NAMALWA (cell line): ENCODE data around the gene MYO9B.

Experiments used
- DNase-seq: peaks from one replicate; pipeline ENCODE4 v3.0.0-alpha.2; 2015; ENCODE audit warnings: low spot score

Gene MYO9B, protein sequence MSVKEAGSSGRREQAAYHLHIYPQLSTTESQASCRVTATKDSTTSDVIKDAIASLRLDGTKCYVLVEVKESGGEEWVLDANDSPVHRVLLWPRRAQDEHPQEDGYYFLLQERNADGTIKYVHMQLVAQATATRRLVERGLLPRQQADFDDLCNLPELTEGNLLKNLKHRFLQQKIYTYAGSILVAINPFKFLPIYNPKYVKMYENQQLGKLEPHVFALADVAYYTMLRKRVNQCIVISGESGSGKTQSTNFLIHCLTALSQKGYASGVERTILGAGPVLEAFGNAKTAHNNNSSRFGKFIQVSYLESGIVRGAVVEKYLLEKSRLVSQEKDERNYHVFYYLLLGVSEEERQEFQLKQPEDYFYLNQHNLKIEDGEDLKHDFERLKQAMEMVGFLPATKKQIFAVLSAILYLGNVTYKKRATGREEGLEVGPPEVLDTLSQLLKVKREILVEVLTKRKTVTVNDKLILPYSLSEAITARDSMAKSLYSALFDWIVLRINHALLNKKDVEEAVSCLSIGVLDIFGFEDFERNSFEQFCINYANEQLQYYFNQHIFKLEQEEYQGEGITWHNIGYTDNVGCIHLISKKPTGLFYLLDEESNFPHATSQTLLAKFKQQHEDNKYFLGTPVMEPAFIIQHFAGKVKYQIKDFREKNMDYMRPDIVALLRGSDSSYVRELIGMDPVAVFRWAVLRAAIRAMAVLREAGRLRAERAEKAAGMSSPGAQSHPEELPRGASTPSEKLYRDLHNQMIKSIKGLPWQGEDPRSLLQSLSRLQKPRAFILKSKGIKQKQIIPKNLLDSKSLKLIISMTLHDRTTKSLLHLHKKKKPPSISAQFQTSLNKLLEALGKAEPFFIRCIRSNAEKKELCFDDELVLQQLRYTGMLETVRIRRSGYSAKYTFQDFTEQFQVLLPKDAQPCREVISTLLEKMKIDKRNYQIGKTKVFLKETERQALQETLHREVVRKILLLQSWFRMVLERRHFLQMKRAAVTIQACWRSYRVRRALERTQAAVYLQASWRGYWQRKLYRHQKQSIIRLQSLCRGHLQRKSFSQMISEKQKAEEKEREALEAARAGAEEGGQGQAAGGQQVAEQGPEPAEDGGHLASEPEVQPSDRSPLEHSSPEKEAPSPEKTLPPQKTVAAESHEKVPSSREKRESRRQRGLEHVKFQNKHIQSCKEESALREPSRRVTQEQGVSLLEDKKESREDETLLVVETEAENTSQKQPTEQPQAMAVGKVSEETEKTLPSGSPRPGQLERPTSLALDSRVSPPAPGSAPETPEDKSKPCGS (N-terminal part only)

DNA sequence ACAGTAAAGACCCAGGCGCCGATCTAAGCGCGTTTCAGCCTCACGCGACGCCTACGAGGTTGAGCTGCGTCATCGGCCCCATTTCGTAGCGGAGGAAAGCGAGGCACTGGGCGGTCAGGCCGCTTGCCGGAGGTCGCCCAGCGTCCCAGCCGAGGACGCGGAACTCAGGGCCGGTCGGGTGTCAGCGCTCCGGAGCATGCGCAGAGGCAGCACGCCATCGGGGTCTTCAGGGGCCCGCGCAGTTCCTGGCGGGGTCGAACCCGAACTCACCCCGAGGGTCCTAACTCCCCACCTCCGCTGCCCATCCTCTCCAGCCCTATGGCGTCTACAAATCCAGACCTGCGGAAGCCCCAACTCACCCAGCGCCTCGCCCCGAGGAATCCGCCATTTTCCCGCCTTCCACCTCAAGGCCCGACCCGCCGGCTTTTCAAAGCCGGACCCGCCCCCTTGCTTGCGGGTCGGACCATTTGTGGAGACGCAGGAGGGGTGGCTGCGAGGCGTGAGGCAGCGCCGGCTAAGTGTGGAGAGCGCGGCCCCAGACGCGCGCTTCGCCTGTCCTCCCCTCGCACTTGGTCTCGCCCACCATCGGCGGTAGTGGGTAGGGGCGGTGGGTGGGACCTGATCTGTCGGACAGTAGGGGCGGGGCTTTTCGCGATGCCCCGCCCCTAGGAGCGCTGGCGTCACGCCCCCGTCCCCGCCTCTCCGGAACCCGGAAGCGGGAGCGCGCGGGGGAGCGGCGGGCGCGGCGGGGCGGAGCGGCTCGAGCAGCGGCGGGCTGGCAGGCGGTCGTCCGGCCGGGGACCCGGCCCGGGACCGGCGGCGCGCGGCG, at the start of gene MYO9B, which contains the start of gene HAUS8:
TSS of gene MYO9B (plus strand) at position 743 of the 829 bp plus-strand sequence. CDS start 25,941 bp downstream, outside the sequence.
TSS of gene HAUS8 (minus strand) at position 418 of the 829 bp plus-strand sequence. CDS start at position 388, 30 bp downstream.
- peak; percentile 99 for DNase-seq

DNA sequence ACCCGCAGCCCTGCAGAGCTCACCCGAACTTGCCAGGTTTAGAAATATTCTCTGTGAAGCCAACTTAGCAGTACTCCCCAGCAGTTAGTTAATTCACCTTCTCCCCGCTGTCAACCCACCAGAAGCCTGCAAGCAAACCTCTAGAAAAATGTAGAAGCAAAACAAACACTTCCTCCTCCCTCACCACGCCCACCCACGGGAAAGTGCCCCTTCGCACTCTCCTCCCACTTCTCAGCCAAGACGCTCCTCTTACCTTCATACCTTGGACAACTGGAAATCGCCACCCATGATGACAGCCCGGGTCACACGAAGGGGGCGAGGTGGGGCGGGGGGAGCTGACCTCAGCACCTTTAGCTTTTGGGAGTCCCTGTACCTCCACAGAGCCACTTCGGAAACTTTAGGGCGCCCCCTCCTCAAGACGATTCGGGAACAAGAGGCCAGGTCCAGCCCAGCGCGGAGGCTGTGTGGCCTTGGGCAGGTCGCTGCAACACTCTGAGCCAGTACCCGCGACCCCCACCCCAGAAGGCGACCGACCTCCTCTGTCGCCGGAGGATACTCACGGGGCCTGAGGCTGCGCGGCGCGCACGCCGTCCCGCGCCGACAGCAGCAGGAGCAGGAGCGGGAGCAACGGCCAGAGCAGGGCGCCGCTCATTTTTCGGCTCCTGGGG, 49.5 kb upstream of the MYO9B start:
- DNase-seq = no peak

DNA sequence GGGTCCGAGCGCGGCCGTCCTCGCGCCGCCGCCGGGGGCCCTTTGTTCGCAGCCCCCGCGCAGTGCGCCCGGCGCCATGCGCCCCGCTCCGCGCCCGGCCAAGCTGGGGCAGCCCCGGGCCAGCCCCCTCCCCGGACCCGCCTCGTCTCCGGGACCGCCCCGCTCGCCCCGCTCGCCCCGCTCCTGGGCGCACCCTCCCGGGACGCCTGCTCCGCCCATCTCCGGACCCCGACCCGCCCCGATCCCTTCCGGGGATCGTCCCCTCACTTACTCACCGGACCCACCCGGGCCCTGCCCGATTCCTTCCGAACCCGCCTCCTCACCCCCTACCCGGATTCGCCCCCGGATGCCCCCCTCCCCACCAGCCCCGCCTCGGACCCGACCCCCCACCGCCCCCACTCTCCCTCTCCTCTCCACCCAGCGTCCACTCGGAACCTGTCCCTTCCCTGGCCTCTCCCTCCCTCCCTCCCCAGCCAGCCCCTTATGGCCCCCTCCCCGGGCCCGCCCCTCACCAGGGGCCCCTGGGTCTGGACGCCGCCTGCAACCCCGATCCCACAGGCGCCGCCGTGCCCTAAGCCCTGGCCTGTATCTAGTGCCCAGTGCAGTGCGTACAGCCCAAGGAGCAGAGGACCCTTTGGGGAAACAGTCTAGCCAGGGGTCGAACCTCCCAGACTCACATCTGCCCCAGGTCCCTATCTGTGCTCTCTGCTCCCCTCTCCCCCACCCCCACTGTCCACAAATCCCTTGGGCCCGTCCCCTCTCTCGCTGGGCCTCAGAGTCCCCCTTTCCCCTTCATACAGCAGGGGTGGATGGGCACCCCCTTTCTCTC, 48.7 kb upstream of the MYO9B start, which contains the start of gene CPAMD8:
TSS of gene CPAMD8 (minus strand) at position 105 of the 829 bp plus-strand sequence. CDS start 168 bp downstream, outside the sequence.
- no peak for DNase-seq

DNA sequence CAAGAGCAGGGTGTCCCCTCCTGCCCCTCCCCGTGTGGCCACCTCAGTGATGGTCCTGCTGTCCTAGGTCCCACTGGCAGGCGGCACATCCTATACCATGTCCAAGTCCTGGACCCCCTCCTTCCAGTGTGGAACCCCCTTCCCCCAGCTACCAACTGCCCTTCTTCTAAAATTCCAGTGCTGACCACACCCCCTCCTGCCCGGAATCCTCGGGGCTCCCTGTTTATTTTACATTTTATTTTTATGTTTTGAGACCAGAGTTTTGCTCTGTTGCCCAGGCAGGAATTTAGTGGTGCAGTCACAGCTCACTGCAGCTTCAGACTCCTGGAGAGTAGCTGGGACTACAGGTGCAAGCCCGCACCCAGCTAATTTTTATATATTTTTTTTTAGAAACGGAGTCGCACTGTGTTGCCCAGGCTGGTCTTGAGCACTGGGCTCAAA, 48.0 kb upstream of the MYO9B start:
- DNase-seq = no peak

DNA sequence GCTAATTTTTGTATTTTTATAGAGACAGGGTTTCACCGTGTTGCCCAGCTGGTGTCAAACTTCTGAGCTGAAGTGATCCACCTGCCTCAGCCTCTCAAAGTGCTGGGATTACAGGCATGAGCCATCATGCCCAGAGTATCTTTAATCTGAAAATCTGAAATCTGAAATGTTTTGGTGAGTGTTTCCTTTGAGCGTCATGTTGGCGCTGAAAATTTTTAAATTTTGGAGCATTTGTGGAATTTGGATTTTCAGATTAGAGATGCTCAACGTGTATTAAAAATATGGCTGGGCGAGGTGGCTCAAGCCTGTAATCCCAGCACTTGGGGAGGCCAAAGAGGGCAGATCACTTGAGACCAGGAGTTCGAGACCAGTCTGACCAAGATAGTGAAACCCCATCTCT, 43.8 kb upstream of the MYO9B start:
- no peak for DNase-seq

DNA sequence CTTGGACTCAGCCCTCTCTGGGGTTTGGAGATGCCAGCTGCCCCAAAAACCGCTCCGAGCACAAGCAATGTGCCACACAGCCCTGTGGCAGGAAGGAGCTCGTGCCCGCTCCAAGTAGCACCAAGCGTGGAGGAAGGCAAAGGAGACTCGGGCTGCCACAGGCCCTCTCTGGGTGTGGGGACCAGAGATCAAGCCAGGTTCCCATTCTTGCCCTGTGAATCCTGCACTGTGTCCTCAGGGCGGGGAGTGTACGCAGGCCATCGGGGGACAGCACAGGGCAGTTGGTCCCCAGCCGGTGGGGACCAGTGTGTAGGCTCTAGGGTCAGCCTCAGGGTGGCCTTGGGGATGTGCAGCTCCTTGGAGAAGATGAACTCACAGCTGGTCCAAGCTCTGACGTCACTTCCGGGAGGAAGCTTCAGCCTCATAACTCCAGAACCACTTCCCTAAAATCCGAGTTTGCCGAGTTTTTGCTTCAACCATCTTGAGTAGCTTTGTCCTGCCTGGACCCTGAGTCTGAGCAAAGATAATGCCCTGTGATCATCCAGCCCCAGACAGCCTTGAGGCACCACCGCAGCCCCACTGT, 39.6 kb upstream of the MYO9B start:
- DNase-seq = peak; percentile 22

DNA sequence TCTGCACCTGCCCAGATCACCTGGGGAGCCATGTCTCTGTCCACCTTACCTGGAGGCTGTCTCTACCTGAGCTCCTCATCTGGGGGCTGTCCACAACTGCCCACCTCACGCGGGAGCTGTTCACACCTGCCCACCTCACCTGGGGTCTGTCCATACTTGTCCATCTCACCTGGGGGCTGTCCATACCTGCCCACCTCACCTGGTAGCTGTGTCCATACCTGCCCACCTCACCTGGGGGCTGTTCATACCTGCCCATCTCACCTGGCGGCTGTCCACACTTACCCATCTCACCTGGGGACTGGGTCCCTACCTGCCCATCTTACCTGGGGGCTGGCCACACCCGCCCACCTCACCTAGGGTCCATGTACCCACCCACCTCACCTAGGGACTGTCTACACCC, 38.9 kb upstream of the MYO9B start:
- no peak for DNase-seq

DNA sequence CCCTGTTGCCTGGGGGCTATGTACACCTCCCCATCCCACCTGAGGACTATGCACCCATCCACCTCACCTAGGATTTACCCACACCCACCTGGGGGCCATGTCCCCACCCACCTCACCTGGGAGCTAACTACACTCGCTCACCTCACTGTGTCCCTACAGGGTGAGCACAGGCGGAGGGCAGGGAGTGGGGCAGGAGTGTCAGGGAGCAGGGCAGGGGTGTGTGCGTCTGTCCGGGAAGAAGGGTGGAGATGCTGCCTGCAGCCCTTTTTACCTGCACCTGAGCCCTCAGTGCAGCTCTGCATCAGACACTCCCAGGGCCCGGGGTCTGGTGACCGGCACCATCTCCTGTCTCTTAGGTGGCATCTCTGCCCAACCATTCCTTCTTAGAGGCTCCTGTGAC, 38.4 kb upstream of the MYO9B start:
- DNase-seq = no peak

DNA sequence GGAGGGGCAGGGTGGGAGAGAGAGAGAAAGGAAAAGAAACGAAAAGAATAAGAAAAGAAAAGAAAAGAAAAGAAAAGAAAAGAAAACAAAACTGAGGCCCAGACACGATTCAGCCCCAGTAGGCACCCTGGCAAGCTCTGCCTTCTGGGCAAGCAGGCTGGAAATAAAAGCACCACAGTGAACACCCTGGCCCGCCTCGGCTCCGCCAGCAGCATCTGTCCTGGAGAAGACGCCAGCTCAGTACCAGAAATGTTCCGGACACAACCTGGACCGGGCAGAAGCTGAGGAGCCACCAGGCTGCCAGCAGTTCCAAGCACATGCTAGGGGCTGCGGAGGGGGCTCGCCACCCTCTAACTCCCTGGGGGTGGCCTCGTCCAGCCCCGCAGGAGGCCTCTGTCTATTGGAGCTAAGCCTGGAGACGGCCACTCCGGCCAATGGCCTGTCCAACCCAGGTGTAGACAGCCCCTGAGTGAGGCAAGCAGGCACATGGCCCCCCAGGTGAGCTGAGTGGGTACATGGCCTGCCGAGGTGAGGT, 37.5 kb upstream of the MYO9B start:
- no peak for DNase-seq

DNA sequence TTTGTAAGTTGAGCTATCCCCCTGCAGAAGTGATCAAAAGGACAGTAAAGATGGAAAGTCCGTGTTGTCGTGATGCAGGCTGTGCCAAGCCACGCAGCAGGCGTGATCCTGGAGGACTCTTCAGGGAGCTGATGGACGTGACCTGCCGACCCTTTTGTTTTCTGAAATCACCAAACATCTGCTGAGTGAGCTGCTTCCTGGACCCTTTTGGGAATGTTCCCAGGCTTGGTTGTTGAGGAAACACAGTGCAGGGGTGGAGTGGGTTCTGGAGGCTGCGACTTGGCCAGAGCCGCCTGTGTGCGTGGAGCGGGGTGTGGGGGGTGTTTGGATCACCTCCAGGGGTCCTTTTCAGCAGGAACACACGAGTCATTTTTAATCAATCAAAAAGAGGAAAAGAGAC, 33.6 kb upstream of the MYO9B start:
- DNase-seq = no peak

DNA sequence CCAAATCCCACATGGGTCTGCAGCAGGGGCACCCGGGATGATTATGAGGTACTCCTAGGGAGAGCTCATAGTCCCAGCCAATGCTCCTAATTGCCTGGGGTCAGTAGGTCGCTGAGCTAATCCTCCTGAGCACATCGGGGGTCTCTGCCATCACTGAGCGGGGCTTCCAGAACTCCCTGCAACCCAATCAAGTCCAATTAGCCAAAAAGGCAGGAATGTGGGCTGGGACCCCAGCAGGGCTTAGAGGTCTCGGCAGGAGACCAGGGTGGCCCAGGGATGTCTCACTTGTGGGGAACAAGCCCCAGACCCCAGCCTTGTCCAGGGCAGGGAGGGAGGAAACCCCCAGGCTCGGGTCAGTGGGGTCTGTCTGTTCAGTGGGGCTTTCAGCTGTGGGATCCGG, 31.8 kb upstream of the MYO9B start:
- no peak for DNase-seq

DNA sequence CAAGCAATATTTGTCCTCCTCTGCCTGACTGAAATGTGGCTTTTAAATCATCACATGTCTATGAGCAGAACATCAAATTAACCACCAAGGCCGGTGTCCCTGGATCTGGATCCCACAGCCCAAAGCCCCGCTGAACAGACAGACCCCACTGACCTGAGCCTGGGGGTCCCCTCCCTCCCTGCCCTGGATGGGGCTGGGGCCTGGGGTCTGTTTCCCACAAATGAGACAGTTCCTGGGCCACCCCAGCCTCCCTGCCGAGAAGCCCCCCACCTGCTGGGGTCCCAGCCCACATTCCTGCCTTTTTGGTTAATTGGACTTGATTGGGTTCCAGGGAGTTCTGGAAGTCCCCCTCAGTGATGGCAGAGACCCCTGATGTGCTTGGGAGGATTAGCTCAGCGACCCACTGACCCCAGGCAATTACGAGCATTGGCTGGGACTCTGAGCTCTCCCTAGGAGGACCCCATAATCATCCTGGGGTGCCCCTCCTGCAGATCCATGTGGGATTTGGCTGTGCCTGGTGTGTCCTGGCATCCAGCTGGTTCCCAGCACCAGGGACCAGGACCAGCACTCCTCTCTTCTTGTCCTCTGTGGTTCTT, 29.6 kb upstream of the MYO9B start:
- DNase-seq = no peak

DNA sequence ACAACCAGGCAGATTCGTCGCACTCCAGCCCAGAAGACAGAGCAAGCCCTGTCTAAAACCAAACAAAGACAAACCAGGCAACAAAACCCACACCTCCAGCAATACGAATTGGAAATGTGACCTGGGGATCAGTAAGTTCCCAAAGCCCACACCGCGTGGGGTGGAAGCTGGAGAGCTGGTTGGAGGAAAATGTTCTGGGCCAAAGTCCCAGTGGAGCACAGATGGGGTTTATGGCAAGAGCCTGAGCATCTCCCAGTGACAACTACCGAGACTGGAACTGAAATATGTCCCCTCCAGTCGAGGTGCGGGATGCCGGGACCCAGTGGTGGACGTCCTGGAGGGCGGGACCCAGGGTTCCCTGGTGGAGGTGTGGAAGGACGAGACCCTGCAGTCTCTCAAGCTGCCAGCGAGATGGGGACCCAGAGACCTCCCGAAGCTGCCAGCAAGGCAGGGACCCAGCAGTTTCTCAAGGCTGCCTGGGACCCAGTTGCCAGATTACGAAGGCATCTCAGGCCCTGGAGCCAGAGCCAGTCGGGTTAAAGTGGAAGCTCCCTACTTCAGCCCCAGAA, 26.6 kb upstream of the MYO9B start:
- no peak for DNase-seq

DNA sequence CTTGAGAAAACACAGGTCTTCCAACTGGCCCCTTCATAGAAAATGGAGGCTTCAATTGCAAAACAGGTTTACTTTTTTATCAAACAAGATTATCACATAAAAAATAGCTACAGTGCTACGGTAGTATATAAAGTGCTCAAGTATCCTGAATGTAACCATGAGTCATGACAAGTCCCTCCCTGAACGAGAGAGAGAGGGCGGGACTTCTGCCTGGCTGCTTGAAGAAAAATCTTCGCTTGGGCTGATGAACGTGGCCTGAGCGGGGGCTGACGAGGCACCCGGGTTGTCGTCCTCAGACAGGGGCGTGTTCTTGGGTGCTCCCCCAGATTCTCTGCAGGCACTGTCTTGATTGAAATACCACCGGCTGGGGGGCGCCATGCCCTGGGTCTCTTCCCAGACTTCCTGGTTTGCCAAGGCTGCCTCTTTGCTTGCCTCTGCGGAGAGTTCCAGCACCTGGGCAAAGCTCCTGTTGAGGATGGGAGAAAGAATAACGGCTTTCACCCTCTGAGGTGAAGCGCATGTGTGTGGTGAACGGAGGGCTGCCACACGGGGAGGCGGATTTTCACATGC, 25.8 kb upstream of the MYO9B start:
- DNase-seq = no peak

DNA sequence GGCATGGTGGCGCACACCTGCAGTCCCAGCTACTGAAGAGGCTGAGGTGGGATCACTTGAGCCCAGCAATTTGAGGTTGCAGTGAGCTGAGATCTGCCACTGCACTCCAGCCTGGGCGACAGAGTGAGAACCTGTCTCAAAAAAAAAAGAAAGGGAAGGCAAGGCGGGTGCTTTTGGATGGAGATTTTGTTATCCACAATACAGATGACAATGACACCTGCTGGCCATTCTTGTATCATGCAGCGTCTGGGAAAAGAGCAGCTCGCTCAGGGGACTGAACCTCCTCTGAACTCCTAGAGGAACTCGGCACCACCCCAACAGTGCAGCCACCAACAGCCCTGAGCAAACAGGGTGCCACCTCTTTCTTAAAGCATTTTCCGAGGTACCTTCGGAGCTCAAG, 23.1 kb upstream of the MYO9B start:
- DNase-seq = peak; percentile 63

DNA sequence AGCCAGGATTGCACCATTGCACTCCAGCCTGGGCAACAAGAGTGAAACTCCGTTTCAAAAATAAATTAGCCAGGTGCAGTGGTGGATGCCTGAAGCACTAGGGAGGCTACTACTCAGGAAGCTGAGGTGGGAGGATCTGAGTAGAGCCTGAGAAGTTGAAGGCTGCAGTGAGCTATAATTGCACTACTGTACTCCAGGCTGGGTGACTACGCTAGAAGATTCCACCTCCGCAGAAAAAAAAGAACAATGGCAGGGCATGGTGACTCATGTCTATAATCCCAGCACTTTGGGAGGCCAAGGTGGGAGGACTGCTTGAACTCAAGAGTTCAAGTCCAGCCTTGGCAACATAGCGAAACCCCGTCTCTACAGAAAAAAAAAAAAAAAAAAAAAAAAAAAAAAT, 20.8 kb upstream of the MYO9B start:
- no peak for DNase-seq

DNA sequence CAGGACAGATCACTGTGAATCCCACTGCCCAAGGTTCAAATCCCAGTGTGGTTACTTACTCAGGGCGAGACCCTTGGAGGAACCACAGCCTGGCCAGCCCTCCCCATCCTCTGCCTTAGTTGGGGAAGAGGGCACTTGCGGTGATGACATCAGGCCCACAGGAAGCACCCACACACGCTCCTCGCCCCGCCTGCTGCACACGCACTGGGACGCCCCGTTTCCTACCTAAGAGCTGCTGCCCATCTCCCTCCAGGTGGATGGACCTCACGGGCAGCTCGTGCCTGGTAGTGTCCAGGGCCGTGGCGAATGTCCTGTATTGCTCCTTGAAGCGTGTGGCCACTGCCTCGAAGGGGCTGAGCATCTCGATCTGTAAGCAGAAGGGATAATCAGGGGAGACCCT, 19.9 kb upstream of the MYO9B start:
- no peak for DNase-seq

DNA sequence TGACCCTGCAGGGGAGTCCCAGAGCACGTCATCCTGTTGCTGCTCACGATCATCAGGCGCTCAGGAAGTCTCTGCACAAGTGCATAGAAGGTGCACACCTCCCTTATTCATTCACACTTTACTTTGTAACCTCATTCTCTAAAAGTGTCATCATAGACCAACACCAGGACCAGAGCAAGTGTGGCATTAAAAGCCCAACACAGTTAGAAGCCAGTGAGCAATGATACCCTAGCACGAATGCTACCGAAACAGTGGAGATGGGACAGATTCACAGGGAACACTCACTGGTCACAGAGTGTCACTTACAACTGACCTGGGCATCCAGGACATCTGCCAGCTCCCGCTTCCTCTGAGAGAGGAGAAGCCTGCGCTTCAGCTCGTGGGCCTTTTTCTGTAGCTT, 17.3 kb upstream of the MYO9B start:
- no peak for DNase-seq
